HepG2 (cell line): ENCODE measurements around the gene BCAS3. TPM values are rescaled to one million over a fixed set of nuclear protein-coding genes. Genes with fewer than 3 reads are reported as not detected.

Experiments used
- GPN1 ChIP-seq: sonication (generic); formaldehyde crosslinking; IDR thresholded peaks from 2 replicates; pipeline ENCODE4 v1.5.1; 2020; ENCODE audit warnings: missing genetic modification reagents, borderline replicate concordance
- HNF1B ChIP-seq: sonication (generic); formaldehyde crosslinking; IDR thresholded peaks from 2 replicates; pipeline ENCODE4 v1.5.1; 2020; ENCODE audit warnings: mild to moderate bottlenecking, moderate library complexity, missing genetic modification reagents
- POLR2G ChIP-seq: fragments of 200-400 bp; formaldehyde crosslinking; IDR thresholded peaks from 2 replicates; pipeline ENCODE4 v1.6.1; 2018; ENCODE audit warnings: mild to moderate bottlenecking, low read depth, low read length, moderate library complexity
- STAG1 ChIP-seq: sonication (generic); formaldehyde crosslinking; IDR thresholded peaks from 2 replicates; pipeline ENCODE4 v1.4.0; 2020; ENCODE audit warnings: missing genetic modification reagents
- TAF1 ChIP-seq: sonication (generic); formaldehyde crosslinking; IDR thresholded peaks from 2 replicates; pipeline ENCODE4 v1.4.0; 2020; ENCODE audit warnings: missing genetic modification reagents
- ZFP41 ChIP-seq: sonication (generic); formaldehyde crosslinking; IDR thresholded peaks from 2 replicates; pipeline ENCODE4 v1.4.0; 2020; ENCODE audit warnings: mild to moderate bottlenecking, missing genetic modification reagents, borderline replicate concordance
- ZMAT5 ChIP-seq: sonication (generic); formaldehyde crosslinking; IDR thresholded peaks from 2 replicates; pipeline ENCODE4 v1.5.0; 2020; ENCODE audit warnings: mild to moderate bottlenecking, low read depth, missing genetic modification reagents, borderline replicate concordance
- ZNF296 ChIP-seq: sonication (generic); formaldehyde crosslinking; conservative IDR thresholded peaks from 2 replicates; pipeline ENCODE4 v1.5.0; 2020; ENCODE audit warnings: mild to moderate bottlenecking, missing genetic modification reagents
- ZNF317 ChIP-seq: sonication (generic); formaldehyde crosslinking; IDR thresholded peaks from 2 replicates; pipeline ENCODE4 v1.5.0; 2020; ENCODE audit warnings: mild to moderate bottlenecking, missing genetic modification reagents
- ZNF607 ChIP-seq: sonication (generic); formaldehyde crosslinking; IDR thresholded peaks from 2 replicates; pipeline ENCODE4 v1.5.1; 2020; ENCODE audit warnings: missing genetic modification reagents, mild to moderate bottlenecking, borderline replicate concordance
- ZNF672 ChIP-seq: sonication (generic); formaldehyde crosslinking; IDR thresholded peaks from 2 replicates; pipeline ENCODE4 v1.8.1; 2022; ENCODE audit warnings: missing genetic modification reagents
- ZSCAN5A ChIP-seq: sonication (generic); formaldehyde crosslinking; IDR thresholded peaks from 2 replicates; pipeline ENCODE4 v1.8.0; 2022; ENCODE audit warnings: mild to moderate bottlenecking, missing genetic modification reagents, borderline replicate concordance
- polyA plus RNA-seq, 8 experiments: library from polyadenylated mRNA; depleted of rRNA in 3 of 8; stranded (reverse) in 7 of 8; unstranded in 1 of 8; fragments of >200 nt; fragmentation: Illumina TruSeq in 4 of 8; extraction: Trizol in 4 of 8; gene quantifications; 2 replicates each; pipeline versions ENCODE4 v1.2.1 to v1.2.3, GENCODE V29; 2011 to 2016; ENCODE audit warnings: low read depth in 4 of 8, missing spikeins in 1 of 8, mixed read lengths in 1 of 8; ENCODE audit not compliant: insufficient read depth in 1 of 8
- total RNA-seq, 5 experiments: library from RNA; depleted of rRNA; stranded (reverse); fragments of >200 nt; fragmentation: Illumina TruSeq; extraction: Trizol; gene quantifications; 2 replicates each; pipeline ENCODE4 v1.2.3, GENCODE V29; 2016; ENCODE audit warnings: low read depth in 1 of 5
- TF ChIP-seq, protein P1 (sequence below): IDR thresholded peaks from 2 replicates; pipeline ENCODE4 v1.6.1; 2012; ENCODE audit warnings: low read depth, low read length, improper control_type of control experiment
- TF ChIP-seq, protein P2 (sequence below): sonication (generic); formaldehyde crosslinking; IDR thresholded peaks from 2 replicates; pipeline ENCODE4 v1.4.0; 2020; ENCODE audit warnings: missing genetic modification reagents
- TF ChIP-seq, protein P3 (sequence below): sonication (generic); formaldehyde crosslinking; IDR thresholded peaks from 2 replicates; pipeline ENCODE4 v1.5.0; 2020; ENCODE audit warnings: missing genetic modification reagents

BCAS3 gene
- total and polyA plus RNA-seq, 2 of the 13 experiments (the other 11 are each of a cell fraction or from before 2014, with no cell fraction given) = 10.7 to 11.2 TPM

DNA sequence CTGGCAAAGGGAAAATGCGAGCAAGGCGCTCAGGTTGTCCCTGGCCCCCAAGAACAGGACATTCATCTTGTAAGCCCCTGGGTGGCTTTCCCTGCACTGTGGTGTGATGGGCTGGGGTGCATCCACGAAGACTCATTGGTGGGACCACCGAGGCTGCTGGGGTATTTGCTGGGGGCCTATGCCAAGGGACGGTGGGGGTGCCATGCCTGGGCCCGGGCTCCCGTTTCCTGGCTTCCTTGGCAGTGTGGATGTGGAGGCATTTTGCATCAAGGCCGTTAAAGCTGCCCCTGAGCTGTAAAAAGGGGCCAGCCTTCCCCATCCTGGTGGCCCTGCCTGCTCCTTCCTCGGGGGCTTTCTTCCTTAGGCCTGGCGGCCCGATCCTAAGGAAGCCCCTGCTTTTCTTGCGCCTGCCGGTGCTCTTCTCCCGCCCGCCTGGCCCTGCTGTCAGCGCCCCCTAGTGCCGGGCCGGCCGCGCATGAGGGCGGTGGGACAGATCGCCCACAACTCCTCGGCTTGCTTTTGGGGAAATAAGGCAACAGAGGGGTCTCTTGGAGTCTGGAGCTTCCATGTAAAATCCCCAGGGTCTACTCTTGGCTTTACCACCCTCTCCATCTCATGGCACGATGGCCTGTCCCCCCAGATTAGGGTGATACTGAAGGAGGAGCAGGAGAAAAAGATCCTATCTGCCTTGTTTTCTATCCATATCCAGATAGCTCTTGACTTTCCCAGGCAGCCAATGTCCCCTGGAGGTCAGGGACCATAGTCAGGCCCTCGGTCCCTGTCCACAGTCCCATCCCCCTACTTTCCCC, 712.2 kb downstream of the BCAS3 start (continued):
- TF ChIP-seq, protein P1, sequence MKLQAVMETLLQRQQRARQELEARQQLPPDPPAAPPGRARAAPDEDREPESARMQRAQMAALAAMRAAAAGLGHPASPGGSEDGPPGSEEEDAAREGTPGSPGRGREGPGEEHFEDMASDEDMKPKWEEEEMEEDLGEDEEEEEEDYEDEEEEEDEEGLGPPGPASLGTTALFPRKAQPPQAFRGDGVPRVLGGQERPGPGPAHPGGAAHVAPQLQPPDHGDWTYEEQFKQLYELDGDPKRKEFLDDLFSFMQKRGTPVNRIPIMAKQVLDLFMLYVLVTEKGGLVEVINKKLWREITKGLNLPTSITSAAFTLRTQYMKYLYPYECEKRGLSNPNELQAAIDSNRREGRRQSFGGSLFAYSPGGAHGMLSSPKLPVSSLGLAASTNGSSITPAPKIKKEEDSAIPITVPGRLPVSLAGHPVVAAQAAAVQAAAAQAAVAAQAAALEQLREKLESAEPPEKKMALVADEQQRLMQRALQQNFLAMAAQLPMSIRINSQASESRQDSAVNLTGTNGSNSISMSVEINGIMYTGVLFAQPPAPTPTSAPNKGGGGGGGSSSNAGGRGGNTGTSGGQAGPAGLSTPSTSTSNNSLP = no peak
- TF ChIP-seq, protein P2, sequence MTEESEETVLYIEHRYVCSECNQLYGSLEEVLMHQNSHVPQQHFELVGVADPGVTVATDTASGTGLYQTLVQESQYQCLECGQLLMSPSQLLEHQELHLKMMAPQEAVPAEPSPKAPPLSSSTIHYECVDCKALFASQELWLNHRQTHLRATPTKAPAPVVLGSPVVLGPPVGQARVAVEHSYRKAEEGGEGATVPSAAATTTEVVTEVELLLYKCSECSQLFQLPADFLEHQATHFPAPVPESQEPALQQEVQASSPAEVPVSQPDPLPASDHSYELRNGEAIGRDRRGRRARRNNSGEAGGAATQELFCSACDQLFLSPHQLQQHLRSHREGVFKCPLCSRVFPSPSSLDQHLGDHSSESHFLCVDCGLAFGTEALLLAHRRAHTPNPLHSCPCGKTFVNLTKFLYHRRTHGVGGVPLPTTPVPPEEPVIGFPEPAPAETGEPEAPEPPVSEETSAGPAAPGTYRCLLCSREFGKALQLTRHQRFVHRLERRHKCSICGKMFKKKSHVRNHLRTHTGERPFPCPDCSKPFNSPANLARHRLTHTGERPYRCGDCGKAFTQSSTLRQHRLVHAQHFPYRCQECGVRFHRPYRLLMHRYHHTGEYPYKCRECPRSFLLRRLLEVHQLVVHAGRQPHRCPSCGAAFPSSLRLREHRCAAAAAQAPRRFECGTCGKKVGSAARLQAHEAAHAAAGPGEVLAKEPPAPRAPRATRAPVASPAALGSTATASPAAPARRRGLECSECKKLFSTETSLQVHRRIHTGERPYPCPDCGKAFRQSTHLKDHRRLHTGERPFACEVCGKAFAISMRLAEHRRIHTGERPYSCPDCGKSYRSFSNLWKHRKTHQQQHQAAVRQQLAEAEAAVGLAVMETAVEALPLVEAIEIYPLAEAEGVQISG (CRISPR knock-in tag) = peak; percentile 40; the same call in 1 of the 2 replicates
- no peak for TF ChIP-seq POLR2G
- peak; percentile 93 for TF ChIP-seq STAG1
- TF ChIP-seq ZNF672 (CRISPR knock-in tag) = no peak
- TF ChIP-seq ZSCAN5A (CRISPR knock-in tag) = 0 out of 2 replicates have a peak, but pooled peaks have one; percentile 61
- peak; percentile 78; the same call in 1 of the 2 replicates for TF ChIP-seq ZFP41 (CRISPR knock-in tag)
- peak; percentile 40; the same call in 1 of the 2 replicates for TF ChIP-seq HNF1B (CRISPR knock-in tag)
- TF ChIP-seq ZMAT5 (CRISPR knock-in tag) = no peak
- no peak for TF ChIP-seq ZNF317
- TF ChIP-seq GPN1 (CRISPR knock-in tag) = no peak
- no peak for TF ChIP-seq ZNF296
- TF ChIP-seq, protein P3, sequence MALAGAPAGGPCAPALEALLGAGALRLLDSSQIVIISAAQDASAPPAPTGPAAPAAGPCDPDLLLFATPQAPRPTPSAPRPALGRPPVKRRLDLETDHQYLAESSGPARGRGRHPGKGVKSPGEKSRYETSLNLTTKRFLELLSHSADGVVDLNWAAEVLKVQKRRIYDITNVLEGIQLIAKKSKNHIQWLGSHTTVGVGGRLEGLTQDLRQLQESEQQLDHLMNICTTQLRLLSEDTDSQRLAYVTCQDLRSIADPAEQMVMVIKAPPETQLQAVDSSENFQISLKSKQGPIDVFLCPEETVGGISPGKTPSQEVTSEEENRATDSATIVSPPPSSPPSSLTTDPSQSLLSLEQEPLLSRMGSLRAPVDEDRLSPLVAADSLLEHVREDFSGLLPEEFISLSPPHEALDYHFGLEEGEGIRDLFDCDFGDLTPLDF (CRISPR knock-in tag) = peak; percentile 40; the same call in 1 of the 2 replicates
- peak; percentile 27; the same call in 1 of the 2 replicates for TF ChIP-seq ZNF607
- TF ChIP-seq TAF1 = peak; percentile 23; the same call in 1 of the 2 replicates
